ENCODE data around the gene PGA4.
"Not testable (repeated sequence)": the region's sequence is repeated elsewhere in the genome, so short reads cannot be mapped to it uniquely, and the experiment has no call there.

Gene PGA4

DNA sequence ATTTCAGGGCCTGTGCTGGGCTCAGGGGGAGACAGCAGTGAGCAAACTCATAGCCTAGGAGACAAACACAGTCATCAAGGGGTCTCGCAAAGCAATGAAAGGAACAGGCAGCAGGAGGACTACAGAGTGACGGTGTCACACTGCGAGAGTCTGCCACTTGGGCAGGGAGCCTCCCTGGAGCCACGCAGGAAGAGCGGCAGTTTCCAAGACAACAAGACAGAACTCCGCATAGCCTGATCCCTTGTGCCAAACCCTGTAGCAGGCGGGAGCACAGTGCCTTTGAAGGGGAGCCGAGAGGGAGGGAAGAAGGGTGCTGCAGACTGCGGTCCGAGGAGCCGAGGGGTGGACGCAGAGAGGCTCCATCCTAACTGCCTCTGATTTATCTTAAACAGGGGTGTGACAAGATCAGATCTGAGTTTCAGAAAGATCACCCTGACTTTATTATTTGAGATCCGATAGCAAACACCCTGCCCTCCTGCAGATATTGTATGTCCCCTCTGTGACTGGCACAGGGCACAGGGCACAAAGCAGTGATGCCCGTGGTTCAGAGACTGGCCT, 17.6 kb upstream of the PGA4 start:
- DNase-seq (ENCODE audit: low spot score) = not testable (repeated sequence)

DNA sequence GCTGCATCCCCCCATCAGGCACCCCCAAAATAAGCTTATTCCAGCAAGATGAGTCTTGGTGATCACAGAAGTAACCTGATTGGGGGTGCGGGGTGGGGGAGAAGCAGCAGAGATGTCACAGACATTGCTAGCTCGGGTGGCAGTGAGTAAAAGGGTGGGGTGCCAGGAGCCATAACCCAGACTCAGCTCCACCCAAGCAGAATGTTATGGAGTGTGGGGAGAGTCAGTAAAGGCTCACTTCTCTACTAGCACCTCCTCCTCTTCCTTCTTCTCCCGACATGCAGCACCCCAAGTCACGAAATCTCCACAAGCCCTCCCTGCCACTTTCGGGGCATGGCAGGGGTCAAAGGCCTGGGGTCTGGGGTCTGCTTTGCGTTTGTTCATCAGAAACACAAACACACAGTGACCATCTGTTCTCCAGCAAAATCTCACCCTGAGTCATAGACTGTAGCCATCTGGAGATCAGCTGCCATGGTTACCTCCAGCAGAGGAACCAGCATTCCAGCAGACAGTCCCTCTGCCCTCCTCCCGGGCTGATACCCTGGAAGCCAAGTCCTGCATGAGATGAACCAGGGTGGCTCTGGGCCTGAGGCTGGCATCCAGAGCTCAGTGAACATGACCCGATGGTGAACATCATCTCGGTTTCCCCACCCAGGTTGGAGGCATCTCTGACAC, 14.4 kb upstream of the PGA4 start:
- not testable (repeated sequence) for DNase-seq (ENCODE audit: low spot score)

DNA sequence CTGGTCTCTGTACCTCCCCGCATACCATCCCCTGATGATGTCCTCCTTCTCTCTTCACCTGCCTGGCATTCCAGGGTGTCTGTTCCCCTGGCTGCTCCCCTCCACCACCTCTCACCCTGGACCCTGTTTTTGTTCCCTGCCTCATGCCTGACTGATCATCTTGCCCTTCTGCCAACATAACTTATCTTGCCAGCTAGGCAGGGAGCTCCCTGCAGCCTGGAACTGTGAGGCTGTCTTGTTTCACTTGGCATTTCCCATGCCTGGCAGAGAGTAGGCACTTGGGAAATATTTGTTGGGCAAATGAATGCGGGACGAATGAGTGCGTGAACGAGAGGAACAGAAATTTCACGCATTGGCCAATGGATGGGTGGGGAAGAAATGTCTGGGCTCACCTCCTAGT, 11.5 kb upstream of the PGA4 start:
- not testable (repeated sequence) for DNase-seq (ENCODE audit: low spot score)

- DNase-seq (ENCODE audit: low spot score) = not testable (repeated sequence)
Measured at GRCh38 chr11:61211327-61211952, 10.7 kb upstream of the PGA4 start.

GRCh38 chr11:61212202-61212601, 9.9 kb upstream of the PGA4 start:
- not testable (repeated sequence) for DNase-seq (ENCODE audit: low spot score)

- DNase-seq (ENCODE audit: low spot score) = not testable (repeated sequence)
Measured at GRCh38 chr11:61213711-61214324, 8.3 kb upstream of the PGA4 start.

- DNase-seq (ENCODE audit: low spot score) = not testable (repeated sequence)
Measured at GRCh38 chr11:61218306-61218705, 3.8 kb upstream of the PGA4 start.

- DNase-seq (ENCODE audit: low spot score) = not testable (repeated sequence)
Measured at GRCh38 chr11:61219016-61219415, 3.1 kb upstream of the PGA4 start.

DNA sequence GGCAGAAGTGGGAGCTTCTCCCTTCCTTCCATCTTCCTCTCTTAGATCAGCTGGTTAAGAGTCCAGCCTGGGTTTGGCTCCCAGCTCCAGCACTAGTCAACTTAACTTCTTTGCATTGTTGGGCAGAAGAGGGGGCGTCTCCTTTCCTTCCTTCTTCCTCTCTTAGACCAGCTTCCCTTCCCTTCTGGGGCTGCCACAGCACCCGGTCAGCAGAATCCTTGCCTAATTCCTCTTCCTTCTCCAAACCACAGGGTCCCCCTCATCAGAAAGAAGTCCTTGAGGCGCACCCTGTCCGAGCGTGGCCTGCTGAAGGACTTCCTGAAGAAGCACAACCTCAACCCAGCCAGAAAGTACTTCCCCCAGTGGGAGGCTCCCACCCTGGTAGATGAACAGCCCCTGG, 545 bp downstream of the PGA4 start:
- not testable (repeated sequence) for DNase-seq (ENCODE audit: low spot score)

GRCh38 chr11:61226457-61227137, 4.5 kb downstream of the PGA4 start:
- not testable (repeated sequence) for DNase-seq (ENCODE audit: low spot score)

GRCh38 chr11:61229458-61229857, 7.3 kb downstream of the PGA4 start:
- DNase-seq (ENCODE audit: low spot score) = not testable (repeated sequence)

- DNase-seq (ENCODE audit: low spot score) = not testable (repeated sequence)
Measured at GRCh38 chr11:61231033-61231432, 8.9 kb downstream of the PGA4 start.

GRCh38 chr11:61231585-61231984, 9.4 kb downstream of the PGA4 start:
- DNase-seq (ENCODE audit: low spot score) = not testable (repeated sequence)

DNA sequence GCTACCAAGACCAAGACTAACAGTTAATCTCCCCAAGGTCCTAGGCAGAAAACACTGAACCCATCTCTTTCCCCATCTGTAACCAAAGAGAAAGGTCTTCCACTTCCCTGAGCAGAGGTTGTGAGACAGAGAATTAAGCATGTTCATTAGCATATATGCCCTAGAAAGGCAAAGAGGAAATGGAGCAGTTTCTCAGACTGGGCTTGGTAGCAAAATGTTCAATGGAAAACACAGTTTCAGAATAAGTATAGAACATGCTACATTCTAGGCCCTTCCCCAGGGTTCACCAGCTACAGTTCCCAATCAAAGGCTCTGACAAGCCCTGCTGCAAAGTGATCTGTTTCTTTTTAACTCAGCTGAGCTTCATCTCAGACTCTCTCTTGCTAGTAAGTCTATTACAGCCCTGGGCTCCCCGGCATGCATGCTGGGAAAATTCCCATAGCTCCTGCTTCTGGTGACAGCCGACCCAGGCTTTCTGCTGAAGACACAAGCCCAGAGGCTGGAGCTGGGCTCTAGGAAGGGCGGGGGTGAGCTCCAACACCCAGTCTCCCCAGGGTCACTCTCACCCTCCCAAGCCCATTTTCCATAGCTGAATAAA, 10.5 kb downstream of the PGA4 start:
- not testable (repeated sequence) for DNase-seq (ENCODE audit: low spot score)

DNA sequence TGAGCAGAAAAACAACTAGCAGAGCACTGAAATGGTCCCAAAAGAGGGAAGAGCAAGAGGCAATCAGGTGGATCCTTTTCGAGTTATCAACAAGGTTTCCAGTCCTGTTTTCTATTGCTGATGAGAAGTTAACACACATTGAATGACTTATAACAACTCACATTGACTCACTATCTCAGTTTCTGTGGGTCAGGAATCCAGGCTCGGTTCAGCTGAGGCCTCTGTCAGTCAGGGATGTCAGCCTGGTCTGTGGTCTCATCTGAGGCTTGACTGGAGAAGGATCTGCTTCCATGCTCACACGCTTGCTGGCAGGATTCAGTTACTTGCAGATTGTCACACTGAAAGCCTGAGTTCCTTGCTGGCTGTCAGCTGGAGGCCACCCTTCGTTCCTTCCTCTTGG, 15.0 kb downstream of the PGA4 start:
- not testable (repeated sequence) for DNase-seq (ENCODE audit: low spot score)

- not testable (repeated sequence) for DNase-seq (ENCODE audit: low spot score)
Measured at GRCh38 chr11:61240288-61240687, 18.1 kb downstream of the PGA4 start.

GRCh38 chr11:61240875-61241274, 18.7 kb downstream of the PGA4 start, which contains the start of gene PGA5:
TSS of gene PGA5 (plus strand) at chr11:61241175. CDS start at chr11:61241227, 52 bp downstream.
- DNase-seq (ENCODE audit: low spot score) = not testable (repeated sequence)

GRCh38 chr11:61241526-61241925, 19.4 kb downstream of the PGA4 start:
- DNase-seq (ENCODE audit: low spot score) = not testable (repeated sequence)

DNA sequence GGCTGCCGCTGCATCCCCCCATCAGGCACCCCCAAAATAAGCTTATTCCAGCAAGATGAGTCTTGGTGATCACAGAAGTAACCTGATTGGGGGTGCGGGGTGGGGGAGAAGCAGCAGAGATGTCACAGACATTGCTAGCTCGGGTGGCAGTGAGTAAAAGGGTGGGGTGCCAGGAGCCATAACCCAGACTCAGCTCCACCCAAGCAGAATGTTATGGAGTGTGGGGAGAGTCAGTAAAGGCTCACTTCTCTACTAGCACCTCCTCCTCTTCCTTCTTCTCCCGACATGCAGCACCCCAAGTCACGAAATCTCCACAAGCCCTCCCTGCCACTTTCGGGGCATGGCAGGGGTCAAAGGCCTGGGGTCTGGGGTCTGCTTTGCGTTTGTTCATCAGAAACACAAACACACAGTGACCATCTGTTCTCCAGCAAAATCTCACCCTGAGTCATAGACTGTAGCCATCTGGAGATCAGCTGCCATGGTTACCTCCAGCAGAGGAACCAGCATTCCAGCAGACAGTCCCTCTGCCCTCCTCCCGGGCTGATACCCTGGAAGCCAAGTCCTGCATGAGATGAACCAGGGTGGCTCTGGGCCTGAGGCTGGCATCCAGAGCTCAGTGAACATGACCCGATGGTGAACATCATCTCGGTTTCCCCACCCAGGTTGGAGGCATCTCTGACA, 23.3 kb downstream of the PGA4 start:
- DNase-seq (ENCODE audit: low spot score) = not testable (repeated sequence)

- DNase-seq (ENCODE audit: low spot score) = not testable (repeated sequence)
Measured at GRCh38 chr11:61248071-61248470, 25.9 kb downstream of the PGA4 start.

DNA sequence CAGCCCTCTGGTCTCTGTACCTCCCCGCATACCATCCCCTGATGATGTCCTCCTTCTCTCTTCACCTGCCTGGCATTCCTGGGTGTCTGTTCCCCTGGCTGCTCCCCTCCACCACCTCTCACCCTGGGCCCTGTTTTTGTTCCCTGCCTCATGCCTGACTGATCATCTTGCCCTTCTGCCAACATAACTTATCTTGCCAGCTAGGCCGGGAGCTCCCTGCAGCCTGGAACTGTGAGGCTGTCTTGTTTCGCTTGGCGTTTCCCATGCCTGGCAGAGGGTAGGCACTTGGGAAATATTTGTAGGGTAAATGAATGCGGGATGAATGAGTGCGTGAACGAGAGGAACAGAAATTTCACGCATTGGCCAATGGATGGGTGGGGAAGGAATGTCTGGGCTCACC, 27.1 kb downstream of the PGA4 start:
- DNase-seq (ENCODE audit: low spot score) = not testable (repeated sequence)
